Measurements from ENCODE around the gene SCAMP2.

GRCh38 chr15:74841891-74842373 lies 31.2 kb downstream of the SCAMP2 start:
- TF ChIP-seq EP300 (conservative IDR thresholded peaks at IDR 0.05; ENCODE audit: poor library complexity, severe bottlenecking): no peak
- TF ChIP-seq, protein P1, sequence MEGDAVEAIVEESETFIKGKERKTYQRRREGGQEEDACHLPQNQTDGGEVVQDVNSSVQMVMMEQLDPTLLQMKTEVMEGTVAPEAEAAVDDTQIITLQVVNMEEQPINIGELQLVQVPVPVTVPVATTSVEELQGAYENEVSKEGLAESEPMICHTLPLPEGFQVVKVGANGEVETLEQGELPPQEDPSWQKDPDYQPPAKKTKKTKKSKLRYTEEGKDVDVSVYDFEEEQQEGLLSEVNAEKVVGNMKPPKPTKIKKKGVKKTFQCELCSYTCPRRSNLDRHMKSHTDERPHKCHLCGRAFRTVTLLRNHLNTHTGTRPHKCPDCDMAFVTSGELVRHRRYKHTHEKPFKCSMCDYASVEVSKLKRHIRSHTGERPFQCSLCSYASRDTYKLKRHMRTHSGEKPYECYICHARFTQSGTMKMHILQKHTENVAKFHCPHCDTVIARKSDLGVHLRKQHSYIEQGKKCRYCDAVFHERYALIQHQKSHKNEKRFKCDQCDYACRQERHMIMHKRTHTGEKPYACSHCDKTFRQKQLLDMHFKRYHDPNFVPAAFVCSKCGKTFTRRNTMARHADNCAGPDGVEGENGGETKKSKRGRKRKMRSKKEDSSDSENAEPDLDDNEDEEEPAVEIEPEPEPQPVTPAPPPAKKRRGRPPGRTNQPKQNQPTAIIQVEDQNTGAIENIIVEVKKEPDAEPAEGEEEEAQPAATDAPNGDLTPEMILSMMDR (IDR thresholded peaks at IDR 0.05; ENCODE audit: poor library complexity, severe bottlenecking): no peak
- TF ChIP-seq POLR2AphosphoS5 (IDR thresholded peaks at IDR 0.05): no peak
